ENCODE measurements around the gene ARL6IP1. TPM values are rescaled to one million over a fixed set of nuclear protein-coding genes. Genes with fewer than 3 reads are reported as not detected.
"Not testable (repeated sequence)": the region's sequence is repeated elsewhere in the genome, so short reads cannot be mapped to it uniquely, and the experiment has no call there.

Gene ARL6IP1
- polyA plus RNA-seq, 3 donors: 248 to 276 (median 262) TPM

DNA sequence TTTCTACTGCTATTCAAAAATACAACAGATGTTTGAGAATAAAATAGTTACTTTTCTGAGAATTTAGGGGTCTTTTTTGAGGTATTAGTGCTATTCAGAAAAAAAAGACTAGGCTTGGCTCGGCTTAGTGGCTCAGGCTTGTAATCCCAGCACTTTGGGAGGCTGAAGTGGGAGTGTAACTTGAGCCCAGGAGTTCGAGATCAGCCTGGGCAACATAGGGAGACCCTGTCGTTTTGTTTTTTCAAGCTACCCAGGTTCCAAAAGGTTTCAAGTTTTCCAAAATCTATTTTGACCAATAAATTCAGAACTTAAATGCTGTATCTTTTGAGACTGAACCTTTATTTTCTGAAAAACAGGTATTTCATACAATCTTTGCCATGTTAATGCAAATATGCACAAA, 3.2 kb upstream of the ARL6IP1 start:
- no peak for DNase-seq

- DNase-seq: no peak
Observed at GRCh38 chr16:18803569-18804462, 2.5 kb upstream of the ARL6IP1 start.

DNA sequence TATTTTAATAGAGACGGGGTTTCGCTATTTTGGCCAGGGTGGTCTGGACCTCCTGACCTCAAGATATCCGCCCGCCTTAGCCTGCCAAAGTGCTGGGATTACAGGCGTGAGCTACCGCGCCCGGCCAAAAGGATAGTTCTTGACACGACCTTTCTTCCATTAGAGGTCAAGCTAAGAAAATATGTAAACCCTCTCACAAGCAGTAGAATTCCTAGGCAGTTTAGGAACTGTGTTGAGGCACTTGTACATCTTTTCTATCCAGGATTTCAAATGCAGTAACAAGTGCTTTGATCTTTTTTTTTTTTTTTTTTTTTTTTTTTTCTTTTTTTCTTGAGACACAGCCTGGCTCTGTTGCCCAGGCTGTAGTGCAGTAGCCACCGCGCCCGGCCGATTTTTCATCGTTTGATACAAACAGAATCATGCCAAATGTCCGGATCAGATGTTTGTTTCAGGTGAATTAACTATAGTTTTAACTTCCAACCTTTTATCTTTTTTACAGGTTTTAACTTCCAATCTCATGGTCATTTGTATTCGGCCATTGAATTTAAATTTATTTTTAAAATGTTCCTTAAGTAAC, 1.5 kb upstream of the ARL6IP1 start:
- no peak for DNase-seq

- DNase-seq: peak; percentile 26
Observed at GRCh38 chr16:18800775-18801144, 589 bp downstream of the ARL6IP1 start.

- DNase-seq: no peak
Observed at GRCh38 chr16:18800293-18800692, 1.1 kb downstream of the ARL6IP1 start.

DNA sequence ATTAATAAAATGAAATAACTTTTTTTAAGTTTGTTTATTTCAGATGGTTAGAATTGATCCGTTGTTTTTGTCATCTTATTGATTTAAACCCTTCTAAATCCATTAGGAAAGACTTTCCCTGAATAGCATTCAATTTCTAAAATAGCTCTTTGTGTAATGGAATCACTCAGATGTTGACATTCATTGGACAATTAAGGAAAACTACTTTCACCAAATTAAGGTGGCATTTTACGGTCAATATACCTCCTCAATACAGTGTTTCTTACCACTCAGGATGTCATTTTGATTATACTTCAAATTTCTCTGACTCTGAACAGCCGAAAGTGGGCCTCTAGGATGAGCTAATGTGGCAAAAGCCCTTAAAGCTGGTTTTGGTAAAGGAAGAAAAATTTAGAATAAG, 1.8 kb downstream of the ARL6IP1 start:
- no peak for DNase-seq

DNA sequence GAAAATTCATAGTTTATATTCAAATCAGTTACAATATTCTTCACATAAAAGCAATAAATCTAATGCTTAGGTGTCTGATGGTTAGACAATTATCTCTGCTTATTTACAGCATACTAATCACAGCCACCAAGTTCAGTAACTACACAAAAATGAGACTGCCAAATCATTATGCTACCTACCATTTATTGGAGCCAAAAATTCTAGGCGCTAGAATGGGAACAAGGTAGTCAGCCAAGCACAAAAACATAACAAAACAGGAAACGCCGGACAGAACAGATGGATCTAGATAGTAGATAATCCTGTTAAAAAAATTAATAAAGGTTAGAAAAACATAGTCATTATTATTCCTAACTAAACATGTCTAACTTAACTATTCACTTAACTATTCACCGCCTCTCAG, 3.6 kb downstream of the ARL6IP1 start:
- no peak for DNase-seq

DNA sequence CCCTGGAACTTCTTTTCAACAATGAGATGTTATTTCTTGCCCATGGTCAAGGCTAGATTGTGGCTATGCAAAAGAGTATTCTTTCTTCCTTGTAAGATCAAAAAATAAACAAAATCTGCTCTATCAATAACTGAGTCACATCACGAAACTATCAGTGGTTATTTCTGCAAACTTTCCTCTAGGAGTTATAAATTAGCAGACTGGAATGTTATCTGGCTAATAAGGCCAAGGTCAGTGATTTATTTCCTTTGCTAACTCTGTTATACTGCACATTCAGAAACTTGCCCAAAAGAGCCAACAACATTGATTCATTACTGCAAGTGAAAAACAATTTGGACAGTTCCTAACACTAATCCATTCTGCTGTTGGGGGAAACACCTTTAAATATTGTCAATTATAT, 5.0 kb downstream of the ARL6IP1 start:
- no peak for DNase-seq

DNA sequence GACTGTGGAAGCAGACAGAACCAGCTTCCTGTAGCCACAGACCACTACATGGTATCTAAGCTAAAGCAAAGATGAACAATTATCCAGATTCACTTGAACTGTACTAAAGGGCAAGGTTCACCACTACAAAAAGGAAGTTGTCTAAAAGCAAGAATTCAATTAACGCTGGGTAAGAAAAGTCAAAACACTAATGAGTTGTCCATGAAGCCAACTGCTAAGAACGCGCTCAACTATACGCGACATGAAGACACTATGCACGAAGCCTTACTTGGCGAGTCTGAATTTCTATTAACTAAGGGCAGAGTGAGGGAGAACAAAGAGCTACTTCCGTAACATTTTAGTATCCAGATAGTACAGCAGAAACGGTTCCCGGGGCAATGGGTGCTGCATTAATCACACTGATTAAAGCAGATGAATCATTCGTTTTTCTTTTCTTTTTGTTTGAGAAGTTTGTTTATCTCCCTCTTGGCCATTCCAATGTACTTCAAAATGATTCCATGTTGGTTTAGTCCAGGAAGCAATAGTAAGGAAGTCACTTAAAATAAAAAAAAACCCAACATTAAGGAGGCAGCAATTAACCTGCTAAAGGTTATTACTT, 8.4 kb downstream of the ARL6IP1 start:
- no peak for DNase-seq

DNA sequence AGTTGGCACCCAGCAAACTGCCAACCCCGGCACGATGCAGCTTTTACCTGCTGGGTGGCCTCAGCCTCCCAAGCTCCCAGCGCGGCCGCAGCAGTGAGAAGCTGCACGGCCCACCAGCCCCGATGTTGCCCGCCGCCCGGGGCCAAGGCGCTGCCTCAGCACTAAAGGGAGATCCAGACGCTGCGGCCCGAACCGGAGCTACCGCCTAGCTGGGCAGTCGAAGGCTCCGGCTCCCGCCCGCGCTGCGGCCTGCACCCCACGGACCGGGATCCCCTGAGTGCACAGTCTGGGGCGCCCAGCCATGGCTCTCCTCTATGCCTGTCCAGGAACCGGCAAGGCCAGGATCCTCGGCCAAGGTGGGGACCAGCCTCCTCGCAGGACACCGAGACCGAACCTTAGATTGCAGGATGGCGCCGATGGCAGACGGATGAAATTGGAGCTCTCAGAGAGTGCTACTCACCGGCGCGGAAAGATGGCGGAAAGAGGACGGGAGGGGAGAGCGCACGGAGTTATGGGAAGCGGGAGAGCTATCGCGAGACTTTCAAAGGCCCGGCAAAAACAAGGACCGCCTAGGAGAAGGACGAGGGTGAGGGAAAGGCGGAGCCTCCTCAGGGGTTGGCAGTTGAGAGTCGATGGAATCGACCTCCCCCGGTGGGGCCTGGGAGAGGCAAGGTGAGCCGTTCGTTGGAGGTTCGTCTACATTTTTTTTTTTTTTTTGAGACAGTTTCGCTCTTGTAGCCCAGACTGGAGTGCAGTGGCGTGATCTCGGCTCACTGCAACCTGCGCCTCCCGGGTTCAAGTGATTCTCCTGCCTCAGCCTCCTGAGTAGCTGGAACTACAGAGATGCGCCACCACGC, 11.3 kb downstream of the ARL6IP1 start, which contains the start of gene RPS15A:
Gene RPS15A (minus strand): TSS at position 485 of the 857 bp plus-strand sequence. CDS start 1,221 bp downstream, outside the sequence.
- peak; percentile 97 for DNase-seq

DNA sequence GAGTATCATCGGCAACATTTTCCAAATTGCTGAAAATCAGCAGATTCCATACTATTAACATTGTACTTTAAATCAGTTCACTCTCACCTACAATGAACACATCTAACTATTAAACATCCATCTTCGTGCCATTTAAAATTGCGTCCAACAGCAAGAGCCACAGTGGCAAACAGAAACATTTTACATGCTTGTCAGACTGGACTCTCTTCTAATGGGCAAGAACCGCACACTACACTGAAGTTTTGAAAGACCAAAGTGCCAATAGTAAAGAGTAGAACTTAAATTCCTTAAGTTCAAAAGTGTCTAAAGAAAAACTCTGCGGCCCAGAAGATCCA, 11.9 kb downstream of the ARL6IP1 start:
- no peak for DNase-seq

DNA sequence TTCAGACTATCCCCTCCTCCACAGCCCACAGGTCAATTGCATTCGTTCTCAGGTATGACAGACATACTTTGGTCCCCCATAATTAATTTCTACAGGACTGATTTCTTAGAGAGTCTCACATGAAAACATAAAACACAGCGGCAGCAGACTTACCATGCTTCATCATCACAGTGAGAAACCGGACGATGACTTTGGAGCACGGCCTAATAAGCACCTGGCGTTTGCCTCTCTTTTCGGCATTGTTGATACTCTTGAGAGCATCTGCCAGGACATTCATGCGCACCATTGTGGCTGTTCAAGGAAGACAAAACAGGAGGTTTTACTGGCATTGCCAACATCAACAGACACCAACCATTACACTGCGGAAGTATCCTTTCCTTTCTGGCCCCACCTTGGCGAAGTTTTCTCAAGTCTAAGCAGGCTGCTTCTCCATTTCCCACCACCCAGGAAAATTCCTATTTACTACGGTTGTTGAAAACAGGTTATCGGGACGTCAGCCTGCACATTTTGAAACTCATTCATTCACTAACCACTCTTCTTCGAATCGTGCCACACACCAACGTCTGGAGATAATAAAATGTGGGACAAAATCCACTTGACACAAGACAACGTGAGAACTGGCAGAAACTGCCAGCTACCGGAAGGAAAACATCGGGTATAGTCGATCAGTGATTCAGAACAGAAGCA, 12.4 kb downstream of the ARL6IP1 start:
- no peak for DNase-seq

GRCh38 chr16:18784917-18785623, 16.3 kb downstream of the ARL6IP1 start:
- no peak for DNase-seq

DNA sequence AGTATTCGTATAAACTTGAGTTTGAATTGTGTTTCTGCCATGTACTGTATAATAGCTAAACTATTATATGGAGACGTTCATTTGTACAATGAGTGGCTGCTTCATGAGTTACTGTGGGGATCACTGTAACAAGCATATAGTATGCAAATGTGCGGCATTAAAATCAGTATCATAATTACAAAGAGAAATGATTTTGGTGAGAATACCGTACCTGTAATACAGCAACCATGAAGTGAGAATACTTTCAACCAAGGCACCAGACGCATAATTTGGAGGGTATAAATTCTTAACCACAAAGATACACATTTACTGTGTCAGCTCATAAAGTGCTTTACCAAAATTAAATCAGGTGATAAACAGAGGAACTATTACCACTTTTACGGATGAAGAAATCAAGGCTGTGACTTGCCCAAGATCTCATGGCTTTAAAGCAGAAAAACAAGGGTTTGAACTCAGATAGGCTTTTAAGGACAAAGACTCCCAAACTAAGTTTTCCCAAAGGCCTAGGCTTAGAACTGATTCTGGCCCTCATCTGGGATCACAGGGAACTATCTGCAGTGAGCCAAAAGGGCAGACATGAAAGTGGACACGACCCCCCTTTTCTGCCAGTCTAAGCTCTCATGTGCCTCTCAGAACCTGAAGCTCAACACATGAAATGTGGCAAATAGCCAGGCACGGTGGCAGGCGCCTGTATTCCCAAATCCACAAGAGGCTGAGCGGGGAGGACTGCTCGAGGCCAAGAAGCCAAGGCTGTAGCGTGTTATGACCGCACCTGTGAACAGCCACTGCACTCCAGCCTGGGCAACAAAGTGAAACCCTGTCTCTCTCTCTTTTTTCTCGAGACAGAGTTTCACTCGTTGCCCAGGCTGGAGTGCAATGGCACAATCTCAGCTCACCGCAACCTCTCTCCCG, 17.7 kb downstream of the ARL6IP1 start:
- DNase-seq: no peak

DNA sequence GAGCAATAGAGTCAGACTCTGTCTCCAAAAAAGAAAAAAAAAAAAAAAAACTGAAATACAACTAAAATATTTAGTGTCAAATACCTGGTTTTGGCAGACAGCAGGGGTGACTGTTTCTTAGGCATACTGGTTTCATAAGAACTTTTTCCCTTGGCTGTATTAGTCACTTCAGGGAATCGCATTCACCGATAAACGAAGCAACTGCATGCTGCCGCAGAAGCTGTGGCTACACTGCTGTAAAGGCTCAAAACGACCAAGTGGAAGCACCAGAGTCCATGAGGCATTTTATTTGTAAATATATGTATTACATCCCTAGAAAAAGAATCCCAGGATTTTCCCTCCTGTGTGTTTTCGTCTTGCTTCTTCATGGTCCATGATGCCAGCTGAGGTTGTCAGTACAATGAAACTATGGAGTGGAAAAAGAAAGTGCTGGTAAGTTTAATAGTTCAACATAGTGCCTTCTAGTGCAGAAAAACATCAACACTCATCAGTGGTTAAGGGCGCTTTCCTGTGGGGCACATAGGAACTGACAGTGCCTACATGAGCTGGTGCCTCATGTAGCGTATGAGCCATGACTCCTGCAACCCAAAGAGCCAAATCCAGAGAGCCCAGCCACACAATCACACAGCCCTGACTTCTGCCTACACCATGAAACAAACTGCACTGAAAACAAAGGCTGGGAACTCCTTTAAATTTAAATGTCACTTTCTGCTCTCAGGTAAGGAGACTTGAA, 18.5 kb downstream of the ARL6IP1 start:
- no peak for DNase-seq

GRCh38 chr16:18781232-18781631, 20.1 kb downstream of the ARL6IP1 start:
- DNase-seq: not testable (repeated sequence)

- not testable (repeated sequence) for DNase-seq
Observed at GRCh38 chr16:18780460-18781026, 20.8 kb downstream of the ARL6IP1 start.

DNA sequence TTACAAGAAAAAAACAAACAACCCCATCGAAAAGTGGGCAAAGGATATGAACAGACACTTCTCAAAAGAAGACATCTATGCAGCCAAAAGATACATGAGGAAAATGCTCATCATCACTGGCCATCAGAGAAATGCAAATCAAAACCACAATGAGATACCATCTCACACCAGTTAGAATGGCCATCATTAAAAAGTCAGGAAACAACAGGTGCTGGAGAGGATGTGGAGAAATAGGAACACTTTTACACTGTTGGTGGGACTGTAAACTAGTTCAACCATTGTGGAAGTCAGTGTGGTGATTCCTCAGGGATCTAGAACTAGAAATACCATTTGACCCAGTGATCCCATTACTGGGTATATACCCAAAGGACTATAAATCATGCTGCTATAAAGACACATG, 23.7 kb downstream of the ARL6IP1 start:
- DNase-seq: not testable (repeated sequence)

GRCh38 chr16:18776334-18776733, 25.0 kb downstream of the ARL6IP1 start:
- not testable (repeated sequence) for DNase-seq
